Transverse colon (tissue), 4 donors: ENCODE data around the gene KMT2C. TPM values are rescaled to one million over a fixed set of nuclear protein-coding genes. Genes with fewer than 3 reads are reported as not detected.

ENCODE experiments used
- DNase-seq: peaks from one replicate; pipeline ENCODE4 v3.0.0-alpha.2; 2019
- H3K27ac ChIP-seq, 4 donors: fragments of 200-600 bp; sonication (generic); 2 replicates each; pipeline ENCODE4 v1.5.1; 2016 to 2018; ENCODE audit warnings: inconsistent platforms in 4 of 4
- H3K27me3 ChIP-seq: fragments of 200-600 bp; sonication (generic); 2 replicates; pipeline ENCODE4 v1.5.1; 2017; ENCODE audit warnings: inconsistent platforms
- H3K36me3 ChIP-seq, 4 donors: fragments of 200-600 bp; sonication (generic); 2 replicates each; pipeline ENCODE4 v1.5.1; 2017 to 2019; ENCODE audit warnings: inconsistent platforms in 4 of 4
- H3K4me1 ChIP-seq, 4 donors: fragments of 200-600 bp; sonication (generic); 2 replicates each; pipeline ENCODE4 v1.5.1; 2017 to 2020; ENCODE audit warnings: inconsistent platforms in 4 of 4
- H3K4me3 ChIP-seq, 4 donors: fragments of 200-600 bp; sonication (generic); 1 replicate in 1 of 4; 2 replicates in 3 of 4; pipeline versions ENCODE4 v1.5.1 to v1.6.1; 2017 to 2019; ENCODE audit warnings: inconsistent platforms in 4 of 4
- H3K9me3 ChIP-seq, 2 donors: fragments of 200-600 bp; sonication (generic); 2 replicates each; pipeline ENCODE4 v1.5.1; 2017 to 2019; ENCODE audit warnings: inconsistent platforms in 2 of 2
- EP300 ChIP-seq: sonication (generic); formaldehyde crosslinking; IDR thresholded peaks from one replicate; pipeline ENCODE4 v1.6.1; 2017; ENCODE audit warnings: antibody characterized with exemption, low read depth
- POLR2A ChIP-seq: fragments of 450-650 bp; IDR thresholded peaks from one replicate; pipeline ENCODE4 v1.6.1; 2016; ENCODE audit warnings: antibody characterized with exemption, mild to moderate bottlenecking, moderate library complexity
- POLR2AphosphoS5 ChIP-seq, 3 donors: sonication (generic); formaldehyde crosslinking; IDR thresholded peaks; one replicate each; pipeline ENCODE4 v1.6.1; 2016; ENCODE audit warnings: antibody characterized with exemption in 3 of 3
- WGBS, 2 donors: methylation state at CpG; one replicate each; pipeline ENCODE4 v1.1.5; 2018; ENCODE audit warnings: low coverage in 1 of 2; 5-methylcytosine and 5-hydroxymethylcytosine counted together
- in situ Hi-C, 4 donors: fragments of 200-750 bp; cut with MboI; loops; one replicate each; pipeline versions ENCODE4 v1.15.0 to v1.15.1; 2017; ENCODE audit warnings: low sequenced_read_pairs in 3 of 4, low pct_ligation_motif_present in 1 of 4, low pct_unique_long_range_greater_than_20kb in 1 of 4
- intact Hi-C: fragments of 100-400 bp; cut with DNase I; formaldehyde crosslinking; loops from one replicate; pipeline ENCODE4 v1.15.1; 2023; ENCODE audit warnings: low total_unique reads
- total RNA-seq, 4 donors: library from RNA; depleted of rRNA; stranded (reverse); fragments of >200 nt; gene quantifications; one replicate each; pipeline ENCODE4 v1.1.0, GENCODE V29; 2016
- TF ChIP-seq, protein P1 (sequence below), 5 experiments: fragments of 200-600 bp in 3 of 5; fragments of 450-650 bp in 2 of 5; sonication (generic) in 3 of 5; IDR thresholded peaks; 1 replicate in 2 of 5; 2 replicates in 3 of 5; pipeline ENCODE4 v1.5.1; 2016 to 2017; ENCODE audit warnings: antibody characterized with exemption in 5 of 5, inconsistent platforms in 3 of 5, mild to moderate bottlenecking in 2 of 5, moderate library complexity in 1 of 5

The KMT2C gene
- total RNA-seq, 4 donors from 2014 or later = 72.6 to 99.5 (median 83.8) TPM

DNA sequence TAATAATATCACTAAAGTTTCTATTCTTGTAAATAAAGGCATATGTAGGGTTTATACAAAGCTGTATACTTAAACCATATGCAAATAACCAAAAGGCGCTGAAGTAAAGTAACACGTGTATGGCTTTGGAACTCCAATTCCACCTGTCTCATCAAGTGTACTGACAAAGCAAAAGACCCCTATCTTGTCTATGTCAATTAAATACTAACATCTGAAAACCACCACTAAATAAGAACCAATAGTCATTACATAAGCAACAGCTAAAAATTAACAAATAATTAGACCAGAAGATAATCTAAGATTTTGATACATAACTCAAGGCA, 93.9 kb downstream of the KMT2C start:
- H3K4me1 ChIP-seq = peaks cover 0 to 36% (median 6%) of the 10 kb centered on the region in 4 donors
- H3K36me3 ChIP-seq = no peaks in the 10 kb centered on the region
- DNase-seq = no peak
- intact Hi-C loops = no loop called here
- in situ Hi-C loops = loop anchor here in 2 of 4 donors (25.0 kb wide), 2 partner anchors 345 to 370 kb away; partner anchors contain the start of gene XRCC2 (in 1 of the 2)
- no peaks in the 10 kb centered on the region for H3K9me3 ChIP-seq
- no peak overlapping the region for H3K4me3 ChIP-seq
- TF ChIP-seq, protein P1, sequence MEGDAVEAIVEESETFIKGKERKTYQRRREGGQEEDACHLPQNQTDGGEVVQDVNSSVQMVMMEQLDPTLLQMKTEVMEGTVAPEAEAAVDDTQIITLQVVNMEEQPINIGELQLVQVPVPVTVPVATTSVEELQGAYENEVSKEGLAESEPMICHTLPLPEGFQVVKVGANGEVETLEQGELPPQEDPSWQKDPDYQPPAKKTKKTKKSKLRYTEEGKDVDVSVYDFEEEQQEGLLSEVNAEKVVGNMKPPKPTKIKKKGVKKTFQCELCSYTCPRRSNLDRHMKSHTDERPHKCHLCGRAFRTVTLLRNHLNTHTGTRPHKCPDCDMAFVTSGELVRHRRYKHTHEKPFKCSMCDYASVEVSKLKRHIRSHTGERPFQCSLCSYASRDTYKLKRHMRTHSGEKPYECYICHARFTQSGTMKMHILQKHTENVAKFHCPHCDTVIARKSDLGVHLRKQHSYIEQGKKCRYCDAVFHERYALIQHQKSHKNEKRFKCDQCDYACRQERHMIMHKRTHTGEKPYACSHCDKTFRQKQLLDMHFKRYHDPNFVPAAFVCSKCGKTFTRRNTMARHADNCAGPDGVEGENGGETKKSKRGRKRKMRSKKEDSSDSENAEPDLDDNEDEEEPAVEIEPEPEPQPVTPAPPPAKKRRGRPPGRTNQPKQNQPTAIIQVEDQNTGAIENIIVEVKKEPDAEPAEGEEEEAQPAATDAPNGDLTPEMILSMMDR (IDR thresholded peaks at IDR 0.05) = no peak
- no peak for TF ChIP-seq EP300
- TF ChIP-seq POLR2AphosphoS5 (IDR thresholded peaks at IDR 0.05) = no peak
- TF ChIP-seq POLR2A = no peak
- no peaks in the 10 kb centered on the region for H3K27me3 ChIP-seq
- 77 to 78% methylated on average over 2 of the region's 2 CpGs for WGBS, 2 donors
- H3K27ac ChIP-seq = no peak overlapping the region

DNA sequence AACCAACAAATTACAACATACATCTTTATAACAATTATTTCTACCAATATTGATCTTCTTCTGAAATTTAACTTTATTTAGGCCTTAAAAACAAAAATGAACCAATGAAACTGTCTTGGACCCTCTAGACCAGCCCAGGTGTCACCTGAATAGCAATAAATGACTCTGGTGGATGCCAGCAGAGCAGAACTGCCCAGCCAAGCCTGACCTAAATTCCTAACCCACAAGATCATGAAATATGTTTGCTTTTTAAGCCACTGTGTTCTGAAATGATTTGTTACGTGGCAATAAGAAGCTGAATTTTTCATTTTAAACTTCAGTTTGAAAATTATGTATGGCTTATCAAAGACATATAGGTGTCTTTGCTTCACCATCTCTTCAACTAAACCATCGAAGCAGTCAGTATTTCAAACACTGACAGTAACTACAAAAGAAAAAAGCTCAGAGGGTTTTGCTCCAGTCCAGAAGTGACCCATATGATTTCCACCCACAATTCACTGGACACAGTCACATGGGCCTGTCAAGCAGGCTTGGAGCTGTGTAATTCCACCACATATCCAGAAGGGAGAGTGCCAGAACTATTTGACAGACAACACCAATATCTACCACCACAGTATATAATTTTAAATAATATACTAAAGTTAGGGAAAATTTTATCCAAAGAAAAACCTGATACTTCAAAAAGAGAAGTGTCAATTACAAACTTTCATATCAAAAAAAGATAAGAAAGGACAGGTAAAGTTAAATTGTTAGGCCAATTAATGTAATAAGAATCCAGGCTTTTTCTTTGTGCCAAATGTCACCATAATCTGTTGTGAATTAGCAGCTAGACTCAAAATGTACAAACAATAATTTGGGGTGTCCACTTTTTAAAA, 94.5 kb downstream of the KMT2C start:
- no peak for TF ChIP-seq POLR2AphosphoS5 (IDR thresholded peaks at IDR 0.05)
- TF ChIP-seq, protein P1 (IDR thresholded peaks at IDR 0.05) = peak; percentile 42 to 53 (median 50)
- no peak for TF ChIP-seq EP300
- no peak for TF ChIP-seq POLR2A
- in situ Hi-C loops = loop anchor here in 2 of 4 donors (25.0 kb wide), 2 partner anchors 346 to 371 kb away; partner anchors contain the start of gene XRCC2 (in 1 of the 2)
- Histone ChIP-seq H3K27me3 (no peaks in the 10 kb centered on the region), H3K27ac (no peak overlapping the region), H3K4me1 (peaks cover 0 to 42% (median 10%) of the 10 kb centered on the region in 4 donors), H3K9me3 (no peaks in the 10 kb centered on the region), H3K4me3 (no peak overlapping the region), H3K36me3 (no peaks in the 10 kb centered on the region)
- DNase-seq = no peak
- 59 to 84% methylated on average over 2 of the region's 2 CpGs for WGBS, 2 donors
- intact Hi-C loops = no loop called here

DNA sequence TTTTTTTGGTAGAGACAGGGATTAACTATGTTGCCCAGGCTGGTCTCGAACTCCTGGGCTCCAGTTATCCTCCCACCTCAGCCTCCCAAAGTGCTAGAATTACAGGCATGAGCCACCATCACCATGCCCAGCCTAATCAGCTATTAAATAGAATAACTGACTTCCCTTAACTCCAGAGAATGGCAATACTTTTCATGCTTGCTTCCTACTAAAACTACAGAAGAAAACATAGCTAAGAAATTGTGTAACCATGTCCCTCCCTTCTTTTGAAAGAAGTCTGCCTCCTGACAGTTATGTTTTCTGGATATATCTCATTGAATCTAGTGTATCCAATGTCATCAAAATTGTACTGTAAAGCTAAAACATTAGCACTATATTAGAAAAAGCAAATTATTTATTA, 95.6 kb downstream of the KMT2C start:
- Histone ChIP-seq H3K36me3 (no peaks in the 10 kb centered on the region), H3K27ac (no peak overlapping the region), H3K4me1 (peaks cover 6 to 53% (median 20%) of the 10 kb centered on the region in 4 donors), H3K27me3 (no peaks in the 10 kb centered on the region), H3K9me3 (no peaks in the 10 kb centered on the region), H3K4me3 (no peak overlapping the region)
- DNase-seq = no peak
- intact Hi-C loops (no loop called here), in situ Hi-C loops (loop anchor here in 2 of 4 donors (25.0 kb wide), 2 partner anchors 347 to 372 kb away; partner anchors contain the start of gene XRCC2 (in 1 of the 2))
- TF ChIP-seq, protein P1 (IDR thresholded peaks at IDR 0.05) = no peak
- WGBS, 2 donors = 91% methylated on average over 1 of the region's 1 CpG; no CpG with 5 or more reads in 1 of the 2 donors

DNA sequence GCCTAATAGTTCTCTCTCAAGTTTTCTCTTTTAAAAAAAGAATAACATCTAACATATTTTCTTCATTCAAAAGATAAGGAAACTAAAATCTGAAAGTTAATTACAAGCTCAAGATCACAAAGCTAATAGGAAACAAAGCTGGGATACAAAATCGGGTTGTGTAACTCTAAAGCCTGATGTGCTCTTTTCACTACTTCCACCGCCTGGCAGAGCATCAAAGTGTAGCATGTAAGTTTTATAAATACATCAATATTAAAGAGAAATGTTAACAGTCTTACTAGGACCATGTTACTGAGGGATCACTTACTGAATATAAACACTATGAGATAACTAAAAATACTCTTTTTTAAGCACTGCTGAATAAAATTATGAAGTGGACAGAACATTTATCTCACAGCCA, 97.2 kb downstream of the KMT2C start:
- no peak for DNase-seq
- H3K36me3 ChIP-seq = no peaks in the 10 kb centered on the region
- in situ Hi-C loops (loop anchor here in 3 of 4 donors (10.0 to 25.0 kb wide), 3 partner anchors 349 to 374 kb away; partner anchors contain the start of gene XRCC2 (in 1 of the 3)), intact Hi-C loops (no loop called here)
- no peak overlapping the region for H3K27ac ChIP-seq
- H3K4me1 ChIP-seq = peaks cover 6 to 56% (median 22%) of the 10 kb centered on the region in 4 donors
- WGBS, 2 donors = 56 to 65% methylated on average over 2 of the region's 2 CpGs
- no peaks in the 10 kb centered on the region for H3K27me3 ChIP-seq
- TF ChIP-seq EP300 (no peak), POLR2AphosphoS5 (IDR thresholded peaks at IDR 0.05) (no peak), POLR2A (no peak)
- TF ChIP-seq, protein P1 (IDR thresholded peaks at IDR 0.05) = no peak
- no peak overlapping the region for H3K4me3 ChIP-seq
- H3K9me3 ChIP-seq = no peaks in the 10 kb centered on the region
